SK-N-SH (cell line): ENCODE measurements around the gene SPDEF. TPM values are rescaled to one million over a fixed set of nuclear protein-coding genes. Genes with fewer than 3 reads are reported as not detected.

Experiments used
- CTCF ChIA-PET: fragments of 300-600, 350-600 bp; formaldehyde crosslinking; extraction: SDS; loops from one replicate; lab custom pipeline; 2021; lab: Yijun Ruan, JAX
- POLR2A ChIA-PET: fragments of 350-600 bp; sonication (Branson Sonifier 250); formaldehyde crosslinking; extraction: SDS; loops from one replicate; lab custom pipeline; 2020; ENCODE audit warnings: antibody characterized with exemption, inconsistent platforms; lab: Yijun Ruan, JAX
- DNase-seq: peaks from one replicate; pipeline ENCODE4 v3.0.0; 2012
- H2AFZ ChIP-seq: fragments of 200-600 bp; sonication (generic); 2 replicates; pipeline ENCODE4 v1.8.1; 2016; ENCODE audit warnings: antibody characterized with exemption, mild to moderate bottlenecking, low read depth
- H3F3A ChIP-seq: fragments of 200-600 bp; sonication (generic); replicated peaks from 2 replicates; pipeline ENCODE3; 2016; ENCODE audit warnings: antibody characterized with exemption, mild to moderate bottlenecking; ENCODE audit not compliant: insufficient read depth
- H3K27ac ChIP-seq, 2 experiments: fragments of 200-500 bp in 1 of 2; fragments of 200-600 bp in 1 of 2; sonication (Bioruptor generic) in 1 of 2; sonication (generic), shearing (Covaris generic) in 1 of 2; 2 replicates each; pipeline versions ENCODE4 v1.5.1 to v1.6.1; 2014 to 2016; ENCODE audit warnings: low read depth in 2 of 2, inconsistent platforms in 1 of 2, low read length in 1 of 2, mild to moderate bottlenecking in 1 of 2, mixed read lengths in 1 of 2
- H3K27me3 ChIP-seq: fragments of 200-600 bp; sonication (generic), shearing (Covaris generic); 2 replicates; pipeline ENCODE4 v1.6.1; 2016; ENCODE audit warnings: mixed run types; ENCODE audit not compliant: insufficient read depth
- H3K36me3 ChIP-seq, 2 experiments: fragments of 200-500 bp in 1 of 2; fragments of 200-600 bp in 1 of 2; sonication (Bioruptor generic) in 1 of 2; sonication (generic) in 1 of 2; replicated peaks in 1 of 2; 2 replicates each; pipeline versions ENCODE3 to v1.5.1; 2014 to 2016; ENCODE audit warnings: low read length in 1 of 2, mild to moderate bottlenecking in 1 of 2; ENCODE audit not compliant: insufficient read depth in 2 of 2, control insufficient read depth in 1 of 2
- H3K4me1 ChIP-seq, 2 experiments: fragments of 200-500 bp in 1 of 2; fragments of 200-600 bp in 1 of 2; sonication (Bioruptor generic) in 1 of 2; sonication (generic), shearing (Covaris generic) in 1 of 2; 2 replicates each; pipeline versions ENCODE4 v1.5.1 to v1.6.1; 2014 to 2016; ENCODE audit warnings: low read depth in 1 of 2, low read length in 1 of 2, mixed run types in 1 of 2; ENCODE audit not compliant: insufficient read depth in 2 of 2, control insufficient read depth in 1 of 2
- H3K4me2 ChIP-seq: fragments of 200-600 bp; sonication (generic), shearing (Covaris generic); 2 replicates; pipeline ENCODE4 v1.6.1; 2017; ENCODE audit warnings: mixed run types
- H3K4me3 ChIP-seq, 2 experiments: fragments of 200-500 bp in 1 of 2; fragments of 200-600 bp in 1 of 2; sonication (Bioruptor generic) in 1 of 2; sonication (generic), shearing (Covaris generic) in 1 of 2; 2 replicates each; pipeline versions ENCODE4 v1.5.1 to v1.8.1; 2014 to 2016; ENCODE audit warnings: low read depth in 2 of 2, inconsistent platforms in 1 of 2, low read length in 1 of 2, mild to moderate bottlenecking in 1 of 2, mixed read lengths in 1 of 2, moderate library complexity in 1 of 2
- H3K79me2 ChIP-seq: fragments of 200-600 bp; sonication (generic); 2 replicates; pipeline ENCODE4 v1.8.1; 2017; ENCODE audit warnings: mild to moderate bottlenecking; ENCODE audit not compliant: insufficient read depth
- H3K9ac ChIP-seq: fragments of 200-600 bp; sonication (generic); 2 replicates; pipeline ENCODE4 v1.6.1; 2017; ENCODE audit warnings: mixed run types
- H3K9me2 ChIP-seq: fragments of 200-600 bp; sonication (generic); 2 replicates; pipeline ENCODE4 v1.6.1; 2017; ENCODE audit warnings: mixed run types
- H3K9me3 ChIP-seq: fragments of 200-600 bp; sonication (generic); 2 replicates; pipeline ENCODE4 v1.6.1; 2017; ENCODE audit warnings: mixed run types, mild to moderate bottlenecking, moderate library complexity
- H4K20me1 ChIP-seq: fragments of 200-600 bp; sonication (generic); 2 replicates; pipeline ENCODE4 v1.6.1; 2017; ENCODE audit warnings: mild to moderate bottlenecking, mixed run types; ENCODE audit not compliant: insufficient read depth
- CHD2 ChIP-seq: fragments of 150-350 bp; IDR thresholded peaks from 2 replicates; pipeline ENCODE4 v1.6.1; 2018; ENCODE audit warnings: low read length; ENCODE audit not compliant: partially characterized antibody
- CTCF ChIP-seq: fragments of 200-600 bp; sonication (generic); IDR thresholded peaks from 2 replicates; pipeline ENCODE4 v1.6.1; 2017; ENCODE audit warnings: antibody characterized with exemption, mild to moderate bottlenecking, moderate library complexity
- EZH2phosphoT487 ChIP-seq: fragments of 200-600 bp; sonication (generic); IDR thresholded peaks from 2 replicates; pipeline ENCODE4 v1.6.1; 2017; ENCODE audit warnings: low read depth, mixed run types, mild to moderate bottlenecking, antibody characterized with exemption, moderate library complexity, borderline replicate concordance
- FOSL2 ChIP-seq: IDR thresholded peaks from 2 replicates; pipeline ENCODE4 v1.4.0; 2012; ENCODE audit warnings: low read depth, mild to moderate bottlenecking, moderate library complexity, borderline replicate concordance
- GATA2 ChIP-seq: sonication (generic); formaldehyde crosslinking; IDR thresholded peaks from 2 replicates; pipeline ENCODE4 v1.5.0; 2020; ENCODE audit warnings: mild to moderate bottlenecking, missing genetic modification reagents
- JUND ChIP-seq: IDR thresholded peaks from 2 replicates; pipeline ENCODE4 v1.4.0; 2012
- MAX ChIP-seq: IDR thresholded peaks from 2 replicates; pipeline ENCODE4 v1.4.0; 2012; ENCODE audit warnings: low read depth
- NFIC ChIP-seq: IDR thresholded peaks from 2 replicates; pipeline ENCODE4 v1.4.0; 2012; ENCODE audit warnings: borderline replicate concordance
- NRF1 ChIP-seq: IDR thresholded peaks from 2 replicates; pipeline ENCODE4 v1.6.1; 2012; ENCODE audit warnings: low read depth, mild to moderate bottlenecking, low read length
- POLR2AphosphoS5 ChIP-seq: IDR thresholded peaks from 2 replicates; pipeline ENCODE4 v1.6.1; 2012; ENCODE audit warnings: low read depth, low read length
- RAD21 ChIP-seq: IDR thresholded peaks from 2 replicates; pipeline ENCODE4 v1.6.1; 2012; ENCODE audit warnings: mild to moderate bottlenecking, low read length
- RCOR1 ChIP-seq: fragments of 150-350 bp; IDR thresholded peaks from 2 replicates; pipeline ENCODE4 v1.6.1; 2017; ENCODE audit warnings: antibody characterized with exemption, low read length
- REST ChIP-seq: IDR thresholded peaks from 2 replicates; pipeline ENCODE4 v1.6.1; 2012; ENCODE audit warnings: mild to moderate bottlenecking, low read depth, low read length, moderate library complexity
- TAF1 ChIP-seq: IDR thresholded peaks from 2 replicates; pipeline ENCODE4 v1.6.1; 2012; ENCODE audit warnings: low read depth, mild to moderate bottlenecking, low read length, moderate library complexity, borderline replicate concordance
- WGBS: methylation state at CpG from one replicate; pipeline ENCODE4 v1.1.6; 2017; ENCODE audit warnings: low lambda C conversion rate; 5-methylcytosine and 5-hydroxymethylcytosine counted together
- polyA plus RNA-seq, 3 experiments: library from polyadenylated mRNA; depleted of rRNA; stranded (reverse); fragments of >200 nt; gene quantifications; 2 replicates each; pipeline ENCODE4 v1.2.3, GENCODE V29; 2012

The SPDEF gene
- polyA plus RNA-seq, 1 of the 3 experiments (the other 2 are of a cell fraction) = 0.10 TPM

- H3K9ac ChIP-seq = no peak overlapping the region
- H2AFZ ChIP-seq = no peak overlapping the region
- H3K27me3 ChIP-seq = no peaks in the 10 kb centered on the region
- CTCF ChIA-PET = interaction anchor here (0.9 to 2.6 kb wide), 6 partner anchors 9 to 537 kb away, joined by 3 to 11 read pairs (median 3); no protein-coding TSS in a partner anchor
- POLR2A ChIA-PET = no interaction called here
- no peaks in the 10 kb centered on the region for H3K9me2 ChIP-seq
- H3K4me1 ChIP-seq = peaks cover 6 to 10% of the 10 kb centered on the region in 2 experiments; a peak in 3 of 4 replicates
- no peaks in the 10 kb centered on the region for H3K9me3 ChIP-seq
- 76% methylated on average over 10 of the region's 10 CpGs for WGBS
- no peak overlapping the region for H3K4me3 ChIP-seq
- peaks cover 52% of the 10 kb centered on the region for H4K20me1 ChIP-seq
- H3K27ac ChIP-seq = no peak overlapping the region; a peak in 1 of 4 replicates
- H3K4me2 ChIP-seq = peak overlapping the region; percentile 46; the same call in 1 of the 2 replicates
- no peak for DNase-seq
- 0 out of 2 replicates have a peak, but pooled peaks have one; percentile 18 for TF ChIP-seq FOSL2
- TF ChIP-seq TAF1 = no peak
- peaks cover 4% of the 10 kb centered on the region for H3F3A ChIP-seq
- peaks cover 55% of the 10 kb centered on the region for H3K79me2 ChIP-seq
- peaks cover 3 to 28% of the 10 kb centered on the region in 2 experiments for H3K36me3 ChIP-seq
These were observed 46.4 kb upstream of the SPDEF start for GRCh38 chr6:34602318-34603111.

GRCh38 chr6:34601706-34602105 lies 45.6 kb upstream of the SPDEF start:
- H3K4me3 ChIP-seq = no peak overlapping the region
- H3K27me3 ChIP-seq = no peaks in the 10 kb centered on the region
- DNase-seq = no peak
- no peak overlapping the region for H3K4me2 ChIP-seq
- peaks cover 4% of the 10 kb centered on the region for H3F3A ChIP-seq
- H4K20me1 ChIP-seq = peaks cover 55% of the 10 kb centered on the region
- peaks cover 3 to 24% of the 10 kb centered on the region in 2 experiments for H3K36me3 ChIP-seq
- H3K9me3 ChIP-seq = no peaks in the 10 kb centered on the region
- H2AFZ ChIP-seq = no peak overlapping the region
- peaks cover 63% of the 10 kb centered on the region for H3K79me2 ChIP-seq
- H3K4me1 ChIP-seq = peaks cover 6 to 10% of the 10 kb centered on the region in 2 experiments; a peak in 3 of 4 replicates
- no peak overlapping the region for H3K9ac ChIP-seq
- no peak overlapping the region for H3K27ac ChIP-seq
- no peaks in the 10 kb centered on the region for H3K9me2 ChIP-seq
- TF ChIP-seq RAD21 (no peak), NRF1 (no peak), RCOR1 (no peak), GATA2 (no peak), MAX (no peak), NFIC (no peak), REST (no peak), CTCF (no peak), POLR2AphosphoS5 (no peak), CHD2 (no peak), JUND (no peak), EZH2phosphoT487 (no peak), FOSL2 (no peak)
- 77% methylated on average over 4 of the region's 4 CpGs for WGBS
- POLR2A ChIA-PET = no interaction called here
- CTCF ChIA-PET = interaction anchor here (0.9 to 4.8 kb wide), 7 partner anchors 8 to 538 kb away, joined by 3 to 37 read pairs (median 3); no protein-coding TSS in a partner anchor
